ENCODE results near the gene CHST9. TPM values are rescaled to one million over a fixed set of nuclear protein-coding genes. Genes with fewer than 3 reads are reported as not detected.

The CHST9 gene
- total and polyA plus RNA-seq, 2 experiments from 2014 or later = 15.5 to 16.8 TPM

GRCh38 chr18:27164905-27165304 is 20.2 kb downstream of the CHST9 start:
- DNase-seq (ENCODE audit: low spot score) (no peak), ATAC-seq (no peak)
- no peaks in the 10 kb centered on the region for H3K27me3 ChIP-seq (ENCODE audit: insufficient read depth)
- H3K4me2 ChIP-seq = no peak overlapping the region
- H3K4me3 Mint-ChIP-seq = no peak overlapping the region
- no peak overlapping the region for H2AFZ ChIP-seq
- peaks cover 27% of the 10 kb centered on the region for H3K9me3 Mint-ChIP-seq
- 0 out of 2 replicates have a peak, but pooled peaks cover 3% of the 10 kb centered on the region for H3K9me2 ChIP-seq (ENCODE audit: insufficient read depth)
- no peak overlapping the region for H3K4me3 ChIP-seq
- no peaks in the 10 kb centered on the region for H3F3A ChIP-seq (replicated peaks; ENCODE audit: low read depth)
- peaks cover 44% of the 10 kb centered on the region for H3K36me3 Mint-ChIP-seq (ENCODE audit: low read depth)
- H3K27ac Mint-ChIP-seq = no peak overlapping the region
- H4K20me1 ChIP-seq (replicated peaks; ENCODE audit: insufficient read depth) = no peaks in the 10 kb centered on the region
- peaks cover 14% of the 10 kb centered on the region for H3K36me3 ChIP-seq (ENCODE audit: insufficient read depth)
- peaks cover 16% of the 10 kb centered on the region for H3K79me2 ChIP-seq (replicated peaks; ENCODE audit: insufficient read depth)
- H3K4me1 ChIP-seq (ENCODE audit: insufficient read depth) = no peaks in the 10 kb centered on the region
- no peak overlapping the region for H3K27ac ChIP-seq (ENCODE audit: low read depth)
- TF ChIP-seq STAT1 (IDR thresholded peaks at IDR 0.05; ENCODE audit: unreplicated experiment) (no peak), EZH2phosphoT487 (IDR thresholded peaks at IDR 0.05; ENCODE audit: unreplicated experiment) (no peak), JUNB (IDR thresholded peaks at IDR 0.05; ENCODE audit: unreplicated experiment) (no peak), NANOG (IDR thresholded peaks at IDR 0.05; ENCODE audit: borderline replicate concordance) (no peak), ETS1 (IDR thresholded peaks at IDR 0.05) (no peak), CTCF (conservative IDR thresholded peaks at IDR 0.05; ENCODE audit: low read depth in 2 of 2) (no peak), ZNF114 (CRISPR knock-in tag; IDR thresholded peaks at IDR 0.05) (no peak), ZNF462 (CRISPR knock-in tag; IDR thresholded peaks at IDR 0.05) (no peak), EZH2 (IDR thresholded peaks at IDR 0.05; ENCODE audit: low read depth, unreplicated experiment) (no peak), POLR2AphosphoS5 (IDR thresholded peaks at IDR 0.05; ENCODE audit: low read depth) (no peak), ZNF331 (CRISPR knock-in tag; IDR thresholded peaks at IDR 0.05; ENCODE audit: low read depth) (no peak), CREB1 (CRISPR knock-in tag; IDR thresholded peaks at IDR 0.05; ENCODE audit: low read depth) (no peak)
- TF ChIP-seq, protein P1, sequence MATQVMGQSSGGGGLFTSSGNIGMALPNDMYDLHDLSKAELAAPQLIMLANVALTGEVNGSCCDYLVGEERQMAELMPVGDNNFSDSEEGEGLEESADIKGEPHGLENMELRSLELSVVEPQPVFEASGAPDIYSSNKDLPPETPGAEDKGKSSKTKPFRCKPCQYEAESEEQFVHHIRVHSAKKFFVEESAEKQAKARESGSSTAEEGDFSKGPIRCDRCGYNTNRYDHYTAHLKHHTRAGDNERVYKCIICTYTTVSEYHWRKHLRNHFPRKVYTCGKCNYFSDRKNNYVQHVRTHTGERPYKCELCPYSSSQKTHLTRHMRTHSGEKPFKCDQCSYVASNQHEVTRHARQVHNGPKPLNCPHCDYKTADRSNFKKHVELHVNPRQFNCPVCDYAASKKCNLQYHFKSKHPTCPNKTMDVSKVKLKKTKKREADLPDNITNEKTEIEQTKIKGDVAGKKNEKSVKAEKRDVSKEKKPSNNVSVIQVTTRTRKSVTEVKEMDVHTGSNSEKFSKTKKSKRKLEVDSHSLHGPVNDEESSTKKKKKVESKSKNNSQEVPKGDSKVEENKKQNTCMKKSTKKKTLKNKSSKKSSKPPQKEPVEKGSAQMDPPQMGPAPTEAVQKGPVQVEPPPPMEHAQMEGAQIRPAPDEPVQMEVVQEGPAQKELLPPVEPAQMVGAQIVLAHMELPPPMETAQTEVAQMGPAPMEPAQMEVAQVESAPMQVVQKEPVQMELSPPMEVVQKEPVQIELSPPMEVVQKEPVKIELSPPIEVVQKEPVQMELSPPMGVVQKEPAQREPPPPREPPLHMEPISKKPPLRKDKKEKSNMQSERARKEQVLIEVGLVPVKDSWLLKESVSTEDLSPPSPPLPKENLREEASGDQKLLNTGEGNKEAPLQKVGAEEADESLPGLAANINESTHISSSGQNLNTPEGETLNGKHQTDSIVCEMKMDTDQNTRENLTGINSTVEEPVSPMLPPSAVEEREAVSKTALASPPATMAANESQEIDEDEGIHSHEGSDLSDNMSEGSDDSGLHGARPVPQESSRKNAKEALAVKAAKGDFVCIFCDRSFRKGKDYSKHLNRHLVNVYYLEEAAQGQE (IDR thresholded peaks at IDR 0.05; ENCODE audit: unreplicated experiment) = no peak
- no peaks in the 10 kb centered on the region for H3K4me1 Mint-ChIP-seq
- H3K27me3 Mint-ChIP-seq (ENCODE audit: insufficient read depth, low read depth, poor library complexity) = peaks cover 5% of the 10 kb centered on the region
